BE2C (cell line): ENCODE results near the gene CD274.

Experiments used
- DNase-seq: peaks from one replicate; pipeline ENCODE4 v3.0.0-alpha.2; 2020
- H3K27me3 ChIP-seq: fragments of 250-450 bp; sonication (Bioruptor Pico); 2 replicates; pipeline ENCODE4 v1.5.1; 2020; ENCODE audit warnings: mild to moderate bottlenecking
- H3K36me3 ChIP-seq: fragments of 250-450 bp; sonication (Bioruptor Pico); 2 replicates; pipeline ENCODE4 v1.5.1; 2020; ENCODE audit warnings: mild to moderate bottlenecking
- H3K4me1 ChIP-seq: fragments of 250-450 bp; sonication (Bioruptor Pico); 2 replicates; pipeline ENCODE4 v1.5.1; 2020
- H3K4me3 ChIP-seq: 2 replicates; pipeline ENCODE4 v1.5.1; 2011; ENCODE audit warnings: low read depth, low read length
- H3K9me3 ChIP-seq: fragments of 250-450 bp; sonication (Bioruptor Pico); 2 replicates; pipeline ENCODE4 v1.5.1; 2020
- CTCF ChIP-seq: IDR thresholded peaks from 2 replicates; pipeline ENCODE4 v1.5.1; 2012; ENCODE audit warnings: mild to moderate bottlenecking, low read depth, low read length

Gene CD274

GRCh38 chr9:5515261-5515650 lies 64.9 kb downstream of the CD274 start:
- Histone ChIP-seq H3K36me3 (no peaks in the 10 kb centered on the region), H3K27me3 (no peaks in the 10 kb centered on the region), H3K4me3 (no peak overlapping the region), H3K9me3 (no peaks in the 10 kb centered on the region), H3K4me1 (peaks cover 10% of the 10 kb centered on the region)
- DNase-seq: no peak
- no peak for TF ChIP-seq CTCF

- H3K4me3 ChIP-seq: no peak overlapping the region
- no peaks in the 10 kb centered on the region for H3K9me3 ChIP-seq
- TF ChIP-seq CTCF: no peak
- DNase-seq: no peak
- no peaks in the 10 kb centered on the region; the same call in 1 of the 2 replicates for H3K4me1 ChIP-seq
- H3K36me3 ChIP-seq: no peaks in the 10 kb centered on the region
- no peaks in the 10 kb centered on the region for H3K27me3 ChIP-seq
These were observed 66.3 kb downstream of the CD274 start for GRCh38 chr9:5516453-5517220.

- Histone ChIP-seq H3K9me3 (no peaks in the 10 kb centered on the region), H3K4me3 (no peak overlapping the region), H3K4me1 (no peaks in the 10 kb centered on the region), H3K27me3 (no peaks in the 10 kb centered on the region), H3K36me3 (no peaks in the 10 kb centered on the region)
- no peak for DNase-seq
- TF ChIP-seq CTCF: no peak
These were observed 68.0 kb downstream of the CD274 start for GRCh38 chr9:5518171-5518936.

- no peak for DNase-seq
- Histone ChIP-seq H3K36me3 (no peaks in the 10 kb centered on the region), H3K4me3 (no peak overlapping the region), H3K27me3 (no peaks in the 10 kb centered on the region), H3K9me3 (no peaks in the 10 kb centered on the region), H3K4me1 (no peaks in the 10 kb centered on the region)
- no peak for TF ChIP-seq CTCF
These were observed 68.6 kb downstream of the CD274 start for GRCh38 chr9:5518937-5519319.
